ENCODE measurements around the gene GPC1.

GRCh38 chr2:240410004-240410403 lies 25.5 kb upstream of the GPC1 start:
- TF ChIP-seq CTCF (conservative IDR thresholded peaks at IDR 0.05; ENCODE audit: low read depth in 2 of 2) = no peak
- no peak for TF ChIP-seq CREB1 (CRISPR knock-in tag; IDR thresholded peaks at IDR 0.05; ENCODE audit: low read depth)
- no peak for TF ChIP-seq STAT1 (IDR thresholded peaks at IDR 0.05; ENCODE audit: unreplicated experiment)
- TF ChIP-seq, protein P1, sequence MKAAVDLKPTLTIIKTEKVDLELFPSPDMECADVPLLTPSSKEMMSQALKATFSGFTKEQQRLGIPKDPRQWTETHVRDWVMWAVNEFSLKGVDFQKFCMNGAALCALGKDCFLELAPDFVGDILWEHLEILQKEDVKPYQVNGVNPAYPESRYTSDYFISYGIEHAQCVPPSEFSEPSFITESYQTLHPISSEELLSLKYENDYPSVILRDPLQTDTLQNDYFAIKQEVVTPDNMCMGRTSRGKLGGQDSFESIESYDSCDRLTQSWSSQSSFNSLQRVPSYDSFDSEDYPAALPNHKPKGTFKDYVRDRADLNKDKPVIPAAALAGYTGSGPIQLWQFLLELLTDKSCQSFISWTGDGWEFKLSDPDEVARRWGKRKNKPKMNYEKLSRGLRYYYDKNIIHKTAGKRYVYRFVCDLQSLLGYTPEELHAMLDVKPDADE (IDR thresholded peaks at IDR 0.05) = no peak
- TF ChIP-seq EZH2 (IDR thresholded peaks at IDR 0.05; ENCODE audit: low read depth, unreplicated experiment) = no peak
